Right forelimb (tissue), 1 donor: ENCODE data around the gene MXD4.
"Not testable (repeated sequence)": the region's sequence is repeated elsewhere in the genome, so short reads cannot be mapped to it uniquely, and the experiment has no call there.

Experiments used
- DNase-seq: peaks from one replicate; pipeline ENCODE4 v3.0.0-alpha.2; 2018

MXD4 gene

DNA sequence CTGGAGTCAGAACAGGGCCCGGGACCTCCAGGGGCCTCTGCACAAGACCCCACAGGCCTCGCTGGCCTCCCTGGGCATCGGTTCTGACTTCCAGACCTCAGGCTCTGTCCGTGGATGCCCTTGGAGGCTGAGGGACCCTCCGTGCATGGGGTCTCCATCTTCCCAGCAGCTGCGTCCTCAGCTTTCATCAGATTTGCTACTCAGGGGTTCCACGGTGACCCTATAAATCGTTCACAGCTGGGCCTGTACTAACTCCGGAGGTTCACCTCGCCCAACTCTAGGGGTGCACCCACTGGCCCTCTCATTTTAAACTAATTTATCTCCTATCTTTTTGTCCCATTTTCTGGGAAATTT is 13.1 kb upstream of the MXD4 start:
- not testable (repeated sequence) for DNase-seq

- DNase-seq = no peak
Measured at GRCh38 chr4:2274320-2275043, 12.6 kb upstream of the MXD4 start.

DNA sequence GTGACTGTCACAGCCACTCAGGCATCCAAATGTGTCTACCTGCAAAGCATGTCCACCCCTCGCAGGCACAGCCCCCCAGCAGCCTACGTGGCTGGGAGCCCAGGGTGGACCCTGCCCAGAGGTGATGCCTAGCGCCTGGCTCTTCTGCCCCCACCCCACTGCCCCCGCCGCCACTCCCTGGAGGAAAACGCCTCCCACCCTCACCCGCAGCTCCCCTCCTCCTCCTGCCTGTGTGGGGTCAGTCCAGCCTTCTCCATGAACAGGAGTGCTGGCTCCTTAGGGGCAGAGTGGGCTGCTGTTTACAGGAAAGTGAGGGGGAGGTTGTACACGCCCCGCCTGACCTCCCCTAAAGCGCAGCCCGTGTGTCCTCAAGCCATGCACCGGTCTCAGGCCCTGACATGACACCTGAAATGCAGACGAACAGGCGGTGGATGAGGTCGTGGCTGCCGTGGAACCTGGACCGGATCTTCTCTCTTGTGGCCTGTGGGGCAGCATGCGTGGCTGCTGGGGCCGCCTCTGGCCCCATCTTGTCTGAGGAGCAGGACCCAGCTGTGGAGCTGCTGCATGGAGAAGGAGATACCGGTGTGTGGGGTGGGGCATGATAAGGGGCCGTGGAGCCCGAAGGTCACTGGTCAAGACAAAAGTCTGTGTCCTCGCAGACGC is 11.9 kb upstream of the MXD4 start:
- no peak for DNase-seq

DNA sequence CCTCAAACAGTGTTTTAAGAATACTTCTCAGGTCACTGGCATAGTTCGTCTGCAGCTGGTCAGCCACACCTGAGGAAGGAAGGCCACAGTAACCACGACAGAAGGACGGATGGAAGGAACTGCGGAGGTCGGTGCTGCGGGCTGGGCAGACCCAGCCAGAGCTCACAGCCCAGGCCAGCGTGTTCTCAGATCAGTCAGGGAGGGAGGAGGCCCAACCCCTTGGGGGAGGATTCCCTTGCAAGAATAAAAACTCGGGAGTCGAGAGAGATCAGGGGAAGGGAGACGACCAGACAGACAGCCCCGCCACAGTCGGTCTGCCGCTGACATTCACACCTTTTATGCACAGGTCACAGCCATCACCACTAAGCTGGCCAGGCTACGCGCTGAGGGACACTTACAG is 11.3 kb upstream of the MXD4 start:
- no peak for DNase-seq

DNA sequence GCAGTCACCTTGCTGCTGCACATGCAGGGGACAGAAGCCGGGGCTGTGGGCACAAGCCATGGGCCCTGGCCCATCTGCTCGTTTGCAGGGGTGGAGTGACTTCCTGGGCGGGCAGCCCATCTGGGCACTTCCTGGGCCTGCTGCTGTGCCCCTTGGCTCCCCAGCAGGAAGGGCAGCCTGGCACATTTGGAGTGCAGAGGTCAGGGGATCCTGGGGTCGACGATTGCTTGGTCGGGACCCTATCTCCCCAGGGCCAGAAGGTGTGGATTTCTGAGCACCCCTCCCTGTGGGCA is 10.9 kb upstream of the MXD4 start:
- no peak for DNase-seq

DNA sequence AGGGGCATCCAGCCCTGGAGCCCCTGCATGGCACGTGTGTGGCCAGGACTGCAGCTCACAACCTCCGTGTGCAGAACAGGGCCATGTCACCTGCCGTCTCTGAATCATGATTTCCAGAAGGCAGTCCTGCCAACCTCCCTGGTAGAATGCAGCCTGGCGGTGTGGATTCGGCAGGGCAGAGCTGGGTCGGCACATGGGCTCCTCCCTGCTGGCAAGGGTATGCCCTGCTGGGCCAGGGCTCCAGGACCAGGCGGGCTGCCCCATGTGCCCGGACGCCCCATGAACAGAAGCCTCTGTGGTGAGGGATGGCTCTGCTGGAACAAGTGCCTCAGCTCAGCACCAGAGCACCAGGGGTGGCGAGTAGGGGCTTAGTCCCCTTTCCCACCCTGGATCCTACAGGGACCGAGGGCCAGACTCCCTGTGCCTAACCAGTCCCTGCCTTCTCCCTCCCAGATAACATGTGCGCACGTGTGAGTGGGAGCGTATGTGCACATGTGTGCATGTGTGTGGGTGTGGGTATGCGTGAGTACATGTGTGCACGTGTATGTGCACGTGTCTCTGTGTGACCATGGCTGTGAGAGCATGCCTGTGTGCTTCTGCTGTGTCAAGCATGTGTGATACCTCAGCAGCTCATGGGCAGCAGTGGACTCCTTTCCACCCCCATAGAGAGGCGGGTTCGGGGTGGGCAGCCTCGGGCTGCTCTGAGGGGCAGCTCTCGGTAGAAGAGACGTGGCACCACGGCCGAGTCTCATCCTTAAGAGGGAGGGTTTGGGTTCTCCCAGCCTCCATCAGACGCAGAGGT is 10.3 kb upstream of the MXD4 start:
- DNase-seq = no peak

DNA sequence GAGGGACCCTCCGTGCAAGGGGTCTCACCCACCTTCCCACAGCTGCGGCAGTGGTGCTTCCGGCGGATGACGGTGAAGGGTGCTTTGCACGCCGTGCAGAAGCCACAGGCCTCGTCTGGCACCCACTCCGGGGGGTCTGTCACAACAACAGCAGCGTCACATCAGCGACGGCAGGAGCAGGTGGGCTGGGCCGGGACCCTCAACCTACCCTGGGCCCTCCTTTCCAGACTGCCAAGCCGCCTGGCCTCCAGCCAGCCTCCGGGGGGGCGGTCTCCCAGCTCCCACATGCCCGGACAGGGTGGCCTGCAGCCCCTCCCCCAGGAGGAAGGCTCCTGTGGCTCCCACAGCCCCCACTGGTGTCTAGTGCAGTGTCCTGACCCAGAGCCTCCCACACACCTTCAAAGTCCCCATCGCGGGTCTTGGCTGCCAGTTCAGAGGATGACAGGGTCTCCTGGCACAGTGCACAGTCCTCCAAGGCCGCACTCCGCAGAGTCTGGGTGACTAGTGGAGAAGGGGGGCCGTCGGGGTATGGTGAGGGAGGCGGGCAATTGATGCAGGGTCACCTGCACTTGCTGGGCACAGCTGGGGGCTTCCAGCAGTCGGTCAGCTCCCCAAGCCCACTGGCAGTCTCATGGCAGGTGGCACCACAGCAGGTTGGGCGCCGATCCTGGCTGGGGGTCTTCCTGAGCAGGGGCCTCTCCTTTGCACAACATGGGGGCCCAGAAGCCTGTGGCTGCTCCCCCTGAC is 9.5 kb upstream of the MXD4 start:
- no peak for DNase-seq

DNA sequence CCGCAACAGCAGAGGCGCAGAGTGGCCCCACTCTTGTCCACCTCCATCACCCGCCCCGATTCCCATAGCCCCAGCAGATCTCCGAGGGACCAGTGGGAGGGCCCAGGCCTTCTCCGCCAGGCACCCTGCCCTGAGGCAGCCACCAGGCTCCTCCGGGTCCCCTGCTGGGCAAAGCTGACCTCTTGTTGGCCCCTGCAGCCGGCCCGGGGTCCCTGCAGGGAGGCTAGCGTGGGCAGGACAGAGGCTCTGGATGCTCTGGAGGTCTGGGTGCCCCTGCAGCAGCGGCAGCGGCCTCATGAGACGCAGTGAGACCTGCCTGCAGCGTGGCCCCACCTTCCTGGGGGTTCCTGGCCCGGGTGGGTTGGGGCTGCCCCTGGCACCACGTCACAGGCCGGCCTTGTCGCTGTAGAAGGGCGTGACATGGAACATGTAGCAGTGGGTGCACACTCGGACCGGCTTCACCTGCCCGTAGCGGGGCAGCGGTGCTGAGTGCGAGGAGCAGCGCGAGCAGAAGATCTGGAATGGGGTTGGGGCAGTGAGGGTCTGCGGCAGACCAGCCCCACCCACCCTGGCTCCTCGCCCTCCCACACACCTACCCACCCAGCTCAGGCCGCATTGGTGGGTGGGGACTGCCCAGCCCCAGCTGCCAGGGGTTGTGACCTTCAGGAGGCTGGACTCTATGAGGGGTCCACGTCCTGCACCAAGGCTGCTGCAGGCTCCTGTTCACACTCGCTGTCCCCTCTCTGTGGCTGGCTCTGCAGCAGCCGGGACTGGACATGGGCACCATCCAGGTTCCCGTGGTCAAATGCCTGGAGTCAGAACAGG is 8.6 kb upstream of the MXD4 start:
- no peak for DNase-seq

- DNase-seq = no peak
Measured at GRCh38 chr4:2269618-2270163, 7.8 kb upstream of the MXD4 start.

DNA sequence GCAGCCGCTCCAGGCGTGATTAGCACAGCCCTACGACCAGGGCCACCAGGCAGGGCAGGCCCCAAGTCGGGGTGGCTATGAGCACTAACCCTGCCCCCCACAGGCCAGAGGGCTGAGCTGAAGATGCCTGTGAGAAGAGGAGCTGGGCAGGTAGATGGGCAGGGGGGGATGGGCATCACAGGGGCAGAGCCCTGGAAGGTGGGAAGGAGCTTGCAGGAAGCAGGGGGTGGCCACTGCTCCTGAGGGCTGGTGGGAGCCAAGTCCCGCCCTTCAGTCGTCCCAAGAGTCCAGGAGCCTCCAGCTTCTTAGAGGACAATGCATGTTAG is 7.3 kb upstream of the MXD4 start:
- DNase-seq = no peak

- no peak for DNase-seq
Measured at GRCh38 chr4:2268357-2269205, 6.7 kb upstream of the MXD4 start.

- no peak for DNase-seq
Measured at GRCh38 chr4:2267841-2268240, 5.9 kb upstream of the MXD4 start.

GRCh38 chr4:2267320-2267811 is 5.5 kb upstream of the MXD4 start:
- DNase-seq = no peak

DNA sequence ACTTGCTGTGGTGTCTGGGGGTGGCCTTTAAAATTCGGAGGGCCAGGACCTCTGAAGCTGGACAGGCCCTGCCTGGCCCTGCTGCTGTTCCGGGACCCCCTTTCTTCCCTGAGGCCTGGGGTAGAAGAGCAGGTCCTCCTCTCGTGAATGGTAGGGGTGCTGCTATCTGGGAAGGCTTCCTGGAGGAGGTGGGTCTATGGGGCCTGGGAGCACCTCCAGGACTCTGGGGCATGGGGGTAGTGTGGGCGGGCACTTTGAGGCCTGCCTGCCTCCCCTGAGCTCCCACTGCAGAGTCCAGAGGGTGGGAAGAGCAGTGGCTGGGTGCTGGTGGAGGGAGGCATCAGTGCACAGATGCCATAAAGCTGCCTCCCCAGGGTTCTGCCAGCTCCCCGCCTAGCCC is 4.9 kb upstream of the MXD4 start:
- DNase-seq = no peak

DNA sequence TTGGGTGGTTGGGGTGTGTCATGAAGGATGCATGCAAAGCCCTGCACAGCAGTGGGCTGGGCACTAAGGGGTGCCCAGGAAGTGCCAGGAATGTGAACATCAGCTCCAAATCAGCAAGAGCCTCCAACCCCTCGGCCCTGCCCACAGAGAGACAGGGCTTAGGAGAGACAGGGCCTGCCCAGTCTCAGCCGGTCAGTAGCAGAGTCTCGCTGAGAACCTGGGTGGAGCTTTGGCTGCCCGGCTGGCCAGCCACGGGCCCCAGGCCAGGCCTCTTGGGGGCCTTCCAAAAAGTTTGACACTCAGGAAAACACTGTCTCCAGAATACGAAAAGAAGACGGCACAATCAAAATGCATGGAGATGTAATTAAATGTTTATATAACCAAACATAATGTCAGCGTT is 4.3 kb upstream of the MXD4 start:
- peak; percentile 67 for DNase-seq

DNA sequence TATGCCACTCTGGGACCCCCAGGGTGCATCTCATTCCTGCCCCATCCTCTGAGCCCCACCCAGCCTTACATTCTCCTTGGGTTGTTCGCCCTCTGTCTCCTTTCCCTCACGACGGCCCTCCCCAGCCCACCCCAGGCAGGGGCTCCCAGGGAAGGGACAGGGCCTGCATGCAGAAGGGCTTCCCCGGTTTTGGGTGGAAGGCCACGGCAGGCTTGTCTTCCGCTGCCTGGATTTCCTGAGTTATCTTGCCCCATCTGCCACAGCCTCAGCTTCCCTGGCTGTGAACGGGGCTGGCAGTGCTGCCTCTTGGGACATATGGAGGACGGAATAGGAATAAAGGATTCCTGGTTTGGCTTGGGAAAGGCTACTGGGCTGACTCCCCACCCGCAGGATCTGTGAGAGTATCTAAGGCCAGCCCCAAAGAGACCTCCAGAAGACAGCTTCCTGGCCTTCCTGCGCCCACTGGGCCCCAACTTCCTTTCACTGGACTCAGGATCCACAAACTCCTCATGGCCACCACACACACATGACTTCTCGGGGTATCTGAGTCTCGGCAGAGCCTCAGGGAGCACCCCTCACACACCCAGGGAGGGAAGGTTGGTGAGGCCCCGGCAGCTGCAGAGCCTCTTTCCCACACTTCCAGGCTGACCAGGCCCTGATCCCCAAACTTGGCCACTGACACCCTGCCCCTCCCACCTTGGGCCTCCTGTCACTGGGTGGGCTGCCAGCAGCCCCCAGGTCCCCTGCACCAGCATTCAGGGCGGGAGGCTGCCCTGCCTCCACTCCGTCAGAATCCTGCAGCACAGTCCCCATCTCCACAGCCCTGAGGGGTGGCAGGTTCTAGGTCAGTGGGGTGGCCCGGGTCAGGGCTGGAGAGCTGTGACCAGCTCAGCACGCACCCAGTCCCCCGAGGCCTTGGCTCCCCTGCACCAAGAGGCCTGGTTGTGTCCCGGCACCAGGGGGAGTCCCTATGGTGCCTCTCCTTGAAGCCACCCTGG is 3.5 kb upstream of the MXD4 start:
- DNase-seq = no peak

GRCh38 chr4:2264481-2265041 is 2.7 kb upstream of the MXD4 start:
- no peak for DNase-seq

- DNase-seq = no peak
Measured at GRCh38 chr4:2263926-2264321, 2.0 kb upstream of the MXD4 start.

GRCh38 chr4:2262944-2263250 is 988 bp upstream of the MXD4 start:
- no peak for DNase-seq
